Mesenteric fat pad (tissue), 1 donor: Measurements from ENCODE around the gene RECK. TPM values are rescaled to one million over a fixed set of nuclear protein-coding genes. Genes with fewer than 3 reads are reported as not detected.

Experiments
- DNase-seq: peaks from one replicate; pipeline ENCODE4 v3.0.0-alpha.2; 2020; ENCODE audit warnings: low spot score
- total RNA-seq: library from RNA; stranded (reverse); fragmentation: NEBNext Ultra II Directional; extraction: Animal tissue kit (Norgen Biotek cat#: 25700); gene quantifications from one replicate; pipeline ENCODE4 v1.2.1, GENCODE V29; 2021
- donor health status: DM: yes; HTN: yes; CAD: no.

Gene RECK
- total RNA-seq, 1 donor from 2014 or later: 18.5 TPM

- DNase-seq: no peak
Measured at GRCh38 chr9:36025746-36026145, 11.0 kb upstream of the RECK start.

GRCh38 chr9:36029202-36029601 is 7.5 kb upstream of the RECK start:
- no peak for DNase-seq

GRCh38 chr9:36029765-36030528 is 6.8 kb upstream of the RECK start:
- DNase-seq: no peak

GRCh38 chr9:36030871-36031270 is 5.8 kb upstream of the RECK start:
- no peak for DNase-seq

- DNase-seq: no peak
Measured at GRCh38 chr9:36031774-36032555, 4.7 kb upstream of the RECK start.

GRCh38 chr9:36033788-36034187 is 2.9 kb upstream of the RECK start:
- no peak for DNase-seq

GRCh38 chr9:36034234-36034633 is 2.5 kb upstream of the RECK start:
- no peak for DNase-seq

- DNase-seq: no peak
Measured at GRCh38 chr9:36035006-36035405, 1.7 kb upstream of the RECK start.

GRCh38 chr9:36036253-36036779 is 397 bp upstream of the RECK start:
- DNase-seq: no peak

GRCh38 chr9:36037549-36038122 is 923 bp downstream of the RECK start:
- no peak for DNase-seq

GRCh38 chr9:36039121-36039520 is 2.4 kb downstream of the RECK start:
- no peak for DNase-seq

- DNase-seq: no peak
Measured at GRCh38 chr9:36039696-36040095, 3.0 kb downstream of the RECK start.

- no peak for DNase-seq
Measured at GRCh38 chr9:36040271-36040925, 3.7 kb downstream of the RECK start.

GRCh38 chr9:36041506-36041905 is 4.8 kb downstream of the RECK start:
- DNase-seq: no peak

- no peak for DNase-seq
Measured at GRCh38 chr9:36045610-36046009, 8.9 kb downstream of the RECK start.

GRCh38 chr9:36046923-36047322 is 10.2 kb downstream of the RECK start:
- no peak for DNase-seq

- DNase-seq: no peak
Measured at GRCh38 chr9:36049408-36049807, 12.7 kb downstream of the RECK start.

- DNase-seq: no peak
Measured at GRCh38 chr9:36050476-36050875, 13.8 kb downstream of the RECK start.

GRCh38 chr9:36051317-36051716 is 14.6 kb downstream of the RECK start:
- no peak for DNase-seq

- no peak for DNase-seq
Measured at GRCh38 chr9:36053971-36054370, 17.3 kb downstream of the RECK start.

- no peak for DNase-seq
Measured at GRCh38 chr9:36056896-36057295, 20.2 kb downstream of the RECK start.
